Stimulated activated naive CD8-positive, alpha-beta T cell treated with anti-CD3 and anti-CD28 coated beads, Interleukin-15, amount 100 ng/mL, for 72 hours (primary cell): ENCODE data around the gene HMGCS1.
"Not testable (repeated sequence)": the region's sequence is repeated elsewhere in the genome, so short reads cannot be mapped to it uniquely, and the experiment has no call there.

Experiments used
- ATAC-seq: fragments of 150-1000 bp; cut with Tn5 transposase; 2 replicates; pipeline ENCODE4 v1.10.0; 2021; ENCODE audit warnings: mild to moderate bottlenecking, moderate library complexity
- DNase-seq, 2 donors: peaks; one replicate each; pipeline ENCODE4 v3.0.0; 2021 to 2022
- H3K27ac Mint-ChIP-seq, 2 donors: one replicate each; pipeline ENCODE4 v1.8.0; 2022; ENCODE audit warnings: mild to moderate bottlenecking in 2 of 2, mixed read lengths in 2 of 2, moderate library complexity in 2 of 2
- H3K27me3 Mint-ChIP-seq: one replicate; pipeline ENCODE4 v1.8.0; 2022; ENCODE audit warnings: mixed read lengths
- H3K4me1 Mint-ChIP-seq: one replicate; pipeline ENCODE4 v1.8.0; 2022; ENCODE audit warnings: mild to moderate bottlenecking, mixed read lengths
- H3K4me3 Mint-ChIP-seq, 2 donors: one replicate each; pipeline ENCODE4 v1.8.0; 2022; ENCODE audit warnings: mild to moderate bottlenecking in 2 of 2, mixed read lengths in 2 of 2, moderate library complexity in 1 of 2
- H3K9me3 Mint-ChIP-seq, 2 donors: one replicate each; pipeline ENCODE4 v1.8.0; 2022; ENCODE audit warnings: mixed read lengths in 2 of 2

HMGCS1 gene

GRCh38 chr5:43268188-43268820, 44.9 kb downstream of the HMGCS1 start:
- no peak overlapping the region for H3K4me3 Mint-ChIP-seq
- peak; percentile 35 for ATAC-seq
- H3K27me3 Mint-ChIP-seq, result peaks cover 30% of the 10 kb centered on the region
- H3K9me3 Mint-ChIP-seq, result peaks cover 17 to 23% of the 10 kb centered on the region in 2 donors
- no peak for DNase-seq
- no peak overlapping the region for H3K27ac Mint-ChIP-seq
- no peaks in the 10 kb centered on the region for H3K4me1 Mint-ChIP-seq

- H3K4me3 Mint-ChIP-seq, result not testable (repeated sequence)
Observed at GRCh38 chr5:43262269-43262668, 50.9 kb downstream of the HMGCS1 start.

GRCh38 chr5:43258116-43258515, 55.1 kb downstream of the HMGCS1 start:
- H3K9me3 Mint-ChIP-seq, result no peaks in the 10 kb centered on the region

More at GRCh38 chr5:43262269-43262668, 50.9 kb downstream of the HMGCS1 start:
- Mint-ChIP-seq H3K27me3 (peaks cover 37% of the 10 kb centered on the region), H3K9me3 (peaks cover 9 to 12% of the 10 kb centered on the region in 2 donors)
- H3K4me1 Mint-ChIP-seq, DNase-seq, H3K27ac Mint-ChIP-seq, ATAC-seq: not testable (repeated sequence)

DNA sequence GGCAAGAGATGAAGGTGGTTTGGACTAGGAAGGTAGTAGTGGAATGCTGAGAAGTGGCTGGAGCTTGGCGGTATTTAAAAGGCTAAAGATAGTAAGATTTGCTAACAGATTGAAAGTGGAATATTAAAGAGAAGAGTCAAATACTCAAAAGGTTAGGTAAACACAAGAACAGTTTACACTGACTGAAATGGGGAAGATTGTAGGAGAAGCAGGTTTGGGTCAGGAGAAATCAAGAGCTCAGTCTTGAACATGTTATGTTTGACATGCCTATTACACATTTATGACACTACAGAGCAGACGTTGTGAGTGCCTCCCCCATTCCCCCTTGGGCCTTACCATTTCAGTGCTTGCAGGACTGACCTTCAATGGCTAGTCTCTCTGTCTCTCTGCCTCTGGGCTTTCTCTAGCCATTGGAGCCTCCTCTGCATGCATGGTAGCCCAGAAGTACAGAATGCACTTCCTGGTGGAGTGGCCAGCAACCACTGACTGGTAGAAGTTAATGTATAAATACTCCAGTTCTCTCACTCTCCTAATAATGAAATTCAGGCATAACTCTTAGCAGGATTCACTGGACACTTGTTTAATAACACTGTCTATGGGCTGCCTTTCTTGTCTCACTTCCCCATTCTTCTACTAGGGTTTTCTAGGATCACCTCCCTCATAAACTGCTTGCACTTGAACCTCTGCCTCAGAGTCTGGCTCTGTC, 56.8 kb downstream of the HMGCS1 start:
- Mint-ChIP-seq H3K4me1 (no peaks in the 10 kb centered on the region), H3K4me3 (no peak overlapping the region), H3K9me3 (no peaks in the 10 kb centered on the region), H3K27ac (no peak overlapping the region), H3K27me3 (peaks cover 12% of the 10 kb centered on the region)
- ATAC-seq, result no peak
- no peak for DNase-seq

More at GRCh38 chr5:43258116-43258515, 55.1 kb downstream of the HMGCS1 start:
- no peaks in the 10 kb centered on the region for H3K4me1 Mint-ChIP-seq
- DNase-seq, result no peak
- no peak overlapping the region for H3K27ac Mint-ChIP-seq
- H3K4me3 Mint-ChIP-seq, result no peak overlapping the region
- no peak for ATAC-seq
- H3K27me3 Mint-ChIP-seq, result peaks cover 25% of the 10 kb centered on the region

DNA sequence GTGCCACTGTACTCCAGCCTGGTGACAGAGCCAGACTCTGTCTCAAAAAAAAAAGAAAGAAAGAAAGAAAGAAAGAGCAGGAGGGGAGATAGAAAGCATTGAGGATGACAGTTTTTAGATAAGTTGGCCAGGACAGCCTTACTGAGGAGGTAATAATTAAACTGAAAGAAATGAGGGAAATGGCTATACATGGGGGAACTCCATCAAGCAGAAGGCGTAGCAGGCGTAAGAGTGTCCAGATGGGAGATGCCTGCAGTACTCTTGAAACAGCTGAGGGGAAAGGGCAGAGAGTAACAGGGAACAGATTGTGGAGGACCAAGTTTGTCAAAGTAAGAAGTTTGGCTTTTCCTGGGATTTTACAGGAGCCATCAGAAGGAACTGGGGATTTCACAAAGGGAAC, 57.5 kb downstream of the HMGCS1 start:
- DNase-seq (no peak), ATAC-seq (no peak)
- no peaks in the 10 kb centered on the region for H3K4me1 Mint-ChIP-seq
- H3K9me3 Mint-ChIP-seq, result no peaks in the 10 kb centered on the region
- no peak overlapping the region for H3K4me3 Mint-ChIP-seq
- H3K27ac Mint-ChIP-seq, result no peak overlapping the region
- peaks cover 12% of the 10 kb centered on the region for H3K27me3 Mint-ChIP-seq

GRCh38 chr5:43251754-43252153, 61.5 kb downstream of the HMGCS1 start:
- Mint-ChIP-seq H3K4me3 (no peak overlapping the region), H3K9me3 (no peaks in the 10 kb centered on the region), H3K27me3 (peaks cover 12% of the 10 kb centered on the region), H3K4me1 (no peaks in the 10 kb centered on the region), H3K27ac (no peak overlapping the region)
- DNase-seq (no peak), ATAC-seq (no peak)

DNA sequence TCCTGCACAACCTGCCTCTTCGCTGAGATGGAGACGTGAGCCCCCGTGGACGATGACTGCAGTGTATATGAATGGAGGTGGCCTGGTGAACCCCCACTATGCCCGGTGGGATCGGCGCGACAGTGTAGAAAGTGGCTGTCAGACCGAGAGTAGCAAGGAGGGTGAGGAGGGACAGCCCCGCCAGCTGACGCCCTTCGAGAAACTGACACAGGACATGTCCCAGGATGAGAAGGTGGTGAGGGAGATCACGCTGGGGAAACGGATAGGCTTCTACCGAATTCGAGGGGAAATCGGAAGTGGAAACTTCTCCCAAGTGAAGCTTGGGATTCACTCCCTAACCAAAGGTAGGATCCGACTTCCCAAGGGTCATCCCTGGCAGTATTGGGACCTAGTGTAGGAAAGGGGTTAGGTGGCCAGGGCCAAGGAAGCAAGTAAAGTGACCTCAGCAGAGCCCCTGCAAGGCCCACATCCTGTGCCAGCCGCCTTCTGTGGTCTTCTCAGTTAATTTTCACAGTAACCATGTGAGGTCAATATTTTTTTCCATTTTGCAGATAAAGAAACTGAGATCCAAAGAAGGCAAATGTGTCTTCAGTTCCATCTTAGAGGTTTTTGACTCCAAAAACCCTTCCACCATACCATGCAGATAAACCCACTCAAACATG, 67.4 kb downstream of the HMGCS1 start:
- Mint-ChIP-seq H3K27me3 (peaks cover 16% of the 10 kb centered on the region), H3K4me1 (no peaks in the 10 kb centered on the region), H3K27ac (no peak overlapping the region), H3K9me3 (no peaks in the 10 kb centered on the region), H3K4me3 (no peak overlapping the region)
- ATAC-seq (no peak), DNase-seq (no peak)

DNA sequence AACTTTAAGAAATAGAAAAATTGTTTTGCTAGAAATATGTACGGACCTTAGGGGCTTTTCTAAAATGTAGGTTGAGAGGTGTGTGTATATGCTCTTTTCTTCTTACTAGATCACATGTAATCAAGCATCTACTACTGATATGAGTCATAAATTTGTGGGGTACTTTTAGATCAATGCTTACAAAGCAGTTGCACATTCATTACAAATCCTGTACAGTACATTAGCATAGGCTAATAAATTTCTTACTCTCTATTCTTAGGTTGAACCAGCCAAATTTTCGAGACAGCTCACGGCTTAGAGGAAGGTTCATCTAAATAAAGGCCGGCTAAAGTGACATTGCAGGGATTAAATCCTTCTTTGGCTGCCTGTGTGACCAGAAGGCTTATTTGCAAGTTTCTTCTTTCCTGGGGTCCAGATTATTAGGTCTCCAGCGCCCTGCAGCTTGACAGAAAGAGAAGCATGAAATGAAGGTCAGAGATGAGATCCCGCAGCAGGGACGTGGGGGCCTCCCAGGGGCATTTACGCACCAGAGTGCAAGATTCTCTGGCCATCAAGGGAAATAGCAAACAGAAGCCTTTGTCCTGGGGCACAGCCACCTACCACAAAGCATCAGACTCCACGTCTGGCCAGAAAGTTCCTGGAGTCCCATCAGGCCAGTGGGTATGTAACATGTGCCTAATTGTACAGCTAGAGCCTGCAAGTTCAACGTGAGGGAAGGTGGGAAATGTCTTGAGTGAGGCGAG, 68.2 kb downstream of the HMGCS1 start:
- Mint-ChIP-seq H3K9me3 (no peaks in the 10 kb centered on the region), H3K27me3 (peaks cover 16% of the 10 kb centered on the region), H3K4me3 (no peak overlapping the region), H3K4me1 (no peaks in the 10 kb centered on the region), H3K27ac (peak overlapping the region in 1 of 2 donors; percentile 49)
- peak; percentile 60 for ATAC-seq
- no peak for DNase-seq

- no peaks in the 10 kb centered on the region for H3K4me1 Mint-ChIP-seq
- DNase-seq, result no peak
- no peak for ATAC-seq
- H3K27ac Mint-ChIP-seq, result no peak overlapping the region
- H3K9me3 Mint-ChIP-seq, result no peaks in the 10 kb centered on the region
- peaks cover 16% of the 10 kb centered on the region for H3K27me3 Mint-ChIP-seq
- no peak overlapping the region for H3K4me3 Mint-ChIP-seq
Observed at GRCh38 chr5:43243270-43243669, 69.9 kb downstream of the HMGCS1 start.

GRCh38 chr5:43242196-43242595, 71.0 kb downstream of the HMGCS1 start:
- ATAC-seq (no peak), DNase-seq (no peak)
- no peaks in the 10 kb centered on the region for H3K9me3 Mint-ChIP-seq
- no peak overlapping the region for H3K4me3 Mint-ChIP-seq
- peaks cover 16% of the 10 kb centered on the region for H3K27me3 Mint-ChIP-seq
- no peak overlapping the region for H3K27ac Mint-ChIP-seq
- H3K4me1 Mint-ChIP-seq, result no peaks in the 10 kb centered on the region
